Measurements from ENCODE around the gene TERB1.

DNA sequence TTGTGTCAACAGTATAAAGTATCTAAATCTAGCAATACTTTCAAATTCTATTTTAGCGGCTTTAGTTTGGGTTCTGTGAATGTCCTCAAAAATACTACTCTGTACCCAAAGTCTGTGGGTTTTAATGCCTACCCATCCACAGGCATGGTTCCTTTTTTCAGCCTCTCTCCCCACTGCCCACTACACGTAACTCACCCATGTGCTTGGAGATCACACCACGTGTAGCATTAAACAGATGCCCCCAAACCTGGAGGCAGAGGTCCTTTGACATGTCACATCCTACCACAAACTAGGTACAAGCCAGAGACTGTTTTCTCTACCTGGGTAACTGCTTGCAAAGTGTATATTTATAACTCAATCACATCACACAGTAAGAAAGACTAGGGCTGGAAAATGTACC lies 55.3 kb downstream of the TERB1 start:
- TF ChIP-seq POLR2A (IDR thresholded peaks at IDR 0.05; ENCODE audit: low read length) (no peak), GATA1 (IDR thresholded peaks at IDR 0.05; ENCODE audit: low read depth, low read length) (no peak)
